MM.1S (cell line): Measurements from ENCODE around the gene SLC13A5.

Experiments
- DNase-seq: peaks from one replicate; pipeline ENCODE4 v3.0.0-alpha.2; 2015
- H2AFZ ChIP-seq: fragments of 300-600 bp; sonication (generic); 2 replicates; pipeline ENCODE4 v1.6.0; 2016; ENCODE audit warnings: antibody characterized with exemption, low read length
- H3F3A ChIP-seq: fragments of 300-600 bp; sonication (generic); 2 replicates; pipeline ENCODE4 v1.6.1; 2016; ENCODE audit warnings: mild to moderate bottlenecking, antibody characterized with exemption, low read length, moderate library complexity, mixed read lengths; ENCODE audit not compliant: insufficient read depth
- H3K27ac ChIP-seq: fragments of 300-600 bp; sonication (generic); 2 replicates; pipeline ENCODE4 v1.5.1; 2016; ENCODE audit warnings: mild to moderate bottlenecking, low read length
- H3K27me3 ChIP-seq: fragments of 300-600 bp; sonication (generic); replicated peaks from 2 replicates; pipeline ENCODE4 v1.6.0; 2016; ENCODE audit warnings: low read length; ENCODE audit not compliant: insufficient read depth
- H3K36me3 ChIP-seq: fragments of 300-600 bp; sonication (generic); replicated peaks from 2 replicates; pipeline ENCODE4 v1.6.1; 2016; ENCODE audit warnings: mild to moderate bottlenecking, low read length, mixed read lengths; ENCODE audit not compliant: insufficient read depth
- H3K4me1 ChIP-seq: fragments of 300-600 bp; sonication (generic); 2 replicates; pipeline ENCODE4 v1.6.1; 2016; ENCODE audit warnings: low read length, mixed read lengths
- H3K4me2 ChIP-seq: fragments of 300-600 bp; sonication (generic); 2 replicates; pipeline ENCODE4 v1.6.0; 2016; ENCODE audit warnings: low read depth, low read length
- H3K4me3 ChIP-seq: fragments of 300-600 bp; sonication (generic); 2 replicates; pipeline ENCODE4 v1.5.1; 2016; ENCODE audit warnings: low read length, mixed read lengths
- H3K79me2 ChIP-seq: fragments of 300-600 bp; sonication (generic); 2 replicates; pipeline ENCODE4 v1.6.1; 2016; ENCODE audit warnings: mixed run types, low read length, mixed read lengths
- H3K9ac ChIP-seq: fragments of 300-600 bp; sonication (generic); 2 replicates; pipeline ENCODE4 v1.6.1; 2016; ENCODE audit warnings: low read length, mixed read lengths
- H3K9me2 ChIP-seq: fragments of 300-600 bp; sonication (generic); replicated peaks from 2 replicates; pipeline ENCODE4 v1.6.1; 2016; ENCODE audit warnings: mild to moderate bottlenecking, low read length, mixed read lengths; ENCODE audit not compliant: insufficient read depth
- H3K9me3 ChIP-seq: fragments of 300-600 bp; sonication (generic); replicated peaks from 2 replicates; pipeline ENCODE4 v1.6.1; 2016; ENCODE audit warnings: mild to moderate bottlenecking, low read length, mixed read lengths; ENCODE audit not compliant: insufficient read depth
- H4K20me1 ChIP-seq: fragments of 300-600 bp; sonication (generic); 2 replicates; pipeline ENCODE4 v1.6.1; 2016; ENCODE audit warnings: mild to moderate bottlenecking, low read length, moderate library complexity, mixed read lengths; ENCODE audit not compliant: insufficient read depth
- EZH2 ChIP-seq: fragments of 300-600 bp; sonication (generic); optimal IDR thresholded peaks from 2 replicates; pipeline ENCODE3; 2017; ENCODE audit warnings: low read depth, mild to moderate bottlenecking, antibody characterized with exemption, low read length, mixed read lengths
- EZH2phosphoT487 ChIP-seq: fragments of 300-600 bp; sonication (generic); IDR thresholded peaks from 2 replicates; pipeline ENCODE4 v1.6.1; 2018; ENCODE audit warnings: antibody characterized with exemption, low read length
- TF ChIP-seq, protein P1 (sequence below): fragments of 300-600 bp; sonication (generic); IDR thresholded peaks from 2 replicates; pipeline ENCODE4 v1.5.1; 2016; ENCODE audit warnings: antibody characterized with exemption, low read length, mixed read lengths

The SLC13A5 gene

DNA sequence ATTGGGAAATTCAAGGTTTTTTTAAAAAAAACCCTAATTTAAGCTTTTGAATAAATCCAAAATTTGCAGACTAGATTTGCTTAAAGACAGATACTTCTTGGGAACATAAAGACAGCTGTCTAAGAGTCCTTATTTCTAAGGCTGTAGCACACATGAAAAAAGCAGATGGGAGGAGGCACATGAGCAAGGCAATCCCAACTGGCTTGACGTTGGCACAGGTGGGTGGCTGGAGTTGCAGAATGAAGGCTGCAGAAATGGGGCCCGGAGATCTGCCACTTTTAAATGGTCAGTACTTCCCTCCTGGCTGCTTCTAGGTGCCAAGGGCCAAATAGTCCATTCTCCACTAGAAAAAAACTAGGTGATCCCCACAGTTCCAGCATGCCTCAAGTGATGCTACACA lies 77.1 kb downstream of the SLC13A5 start:
- no peak overlapping the region for H3K4me3 ChIP-seq
- H3K9me2 ChIP-seq, result no peaks in the 10 kb centered on the region
- H3K79me2 ChIP-seq, result peaks cover 14% of the 10 kb centered on the region
- H4K20me1 ChIP-seq, result no peaks in the 10 kb centered on the region
- H3K9me3 ChIP-seq, result no peaks in the 10 kb centered on the region
- H3K27me3 ChIP-seq, result no peaks in the 10 kb centered on the region
- peaks cover 4% of the 10 kb centered on the region; the same call in 1 of the 2 replicates for H3K4me1 ChIP-seq
- TF ChIP-seq EZH2 (no peak), EZH2phosphoT487 (no peak)
- TF ChIP-seq, protein P1, sequence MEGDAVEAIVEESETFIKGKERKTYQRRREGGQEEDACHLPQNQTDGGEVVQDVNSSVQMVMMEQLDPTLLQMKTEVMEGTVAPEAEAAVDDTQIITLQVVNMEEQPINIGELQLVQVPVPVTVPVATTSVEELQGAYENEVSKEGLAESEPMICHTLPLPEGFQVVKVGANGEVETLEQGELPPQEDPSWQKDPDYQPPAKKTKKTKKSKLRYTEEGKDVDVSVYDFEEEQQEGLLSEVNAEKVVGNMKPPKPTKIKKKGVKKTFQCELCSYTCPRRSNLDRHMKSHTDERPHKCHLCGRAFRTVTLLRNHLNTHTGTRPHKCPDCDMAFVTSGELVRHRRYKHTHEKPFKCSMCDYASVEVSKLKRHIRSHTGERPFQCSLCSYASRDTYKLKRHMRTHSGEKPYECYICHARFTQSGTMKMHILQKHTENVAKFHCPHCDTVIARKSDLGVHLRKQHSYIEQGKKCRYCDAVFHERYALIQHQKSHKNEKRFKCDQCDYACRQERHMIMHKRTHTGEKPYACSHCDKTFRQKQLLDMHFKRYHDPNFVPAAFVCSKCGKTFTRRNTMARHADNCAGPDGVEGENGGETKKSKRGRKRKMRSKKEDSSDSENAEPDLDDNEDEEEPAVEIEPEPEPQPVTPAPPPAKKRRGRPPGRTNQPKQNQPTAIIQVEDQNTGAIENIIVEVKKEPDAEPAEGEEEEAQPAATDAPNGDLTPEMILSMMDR, result no peak
- H3K27ac ChIP-seq, result no peak overlapping the region
- no peak for DNase-seq
- H3K9ac ChIP-seq, result no peak overlapping the region
- no peaks in the 10 kb centered on the region for H3K36me3 ChIP-seq
- H3K4me2 ChIP-seq, result no peak overlapping the region
- no peaks in the 10 kb centered on the region for H3F3A ChIP-seq
- H2AFZ ChIP-seq, result no peak overlapping the region
